SK-N-SH (cell line): ENCODE results near the gene CNN2.

ENCODE experiments used
- EP300 ChIP-seq, 2 experiments: IDR thresholded peaks; 2 replicates each; pipeline versions ENCODE4 v1.4.0 to v1.6.1; 2012; ENCODE audit warnings: borderline replicate concordance in 1 of 2, low read depth in 1 of 2, low read length in 1 of 2
- EZH2phosphoT487 ChIP-seq: fragments of 200-600 bp; sonication (generic); IDR thresholded peaks from 2 replicates; pipeline ENCODE4 v1.6.1; 2017; ENCODE audit warnings: low read depth, mixed run types, mild to moderate bottlenecking, antibody characterized with exemption, moderate library complexity, borderline replicate concordance
- FOSL2 ChIP-seq: IDR thresholded peaks from 2 replicates; pipeline ENCODE4 v1.4.0; 2012; ENCODE audit warnings: low read depth, mild to moderate bottlenecking, moderate library complexity, borderline replicate concordance
- FOXM1 ChIP-seq: IDR thresholded peaks from 2 replicates; pipeline ENCODE4 v1.4.0; 2012; ENCODE audit warnings: low read depth, mild to moderate bottlenecking
- GABPA ChIP-seq: IDR thresholded peaks from 2 replicates; pipeline ENCODE4 v1.4.0; 2012; ENCODE audit warnings: low read depth, mild to moderate bottlenecking
- MEF2A ChIP-seq: IDR thresholded peaks from 2 replicates; pipeline ENCODE4 v1.4.0; 2012; ENCODE audit warnings: low read depth, borderline replicate concordance
- MXI1 ChIP-seq: IDR thresholded peaks from 2 replicates; pipeline ENCODE4 v1.6.1; 2012; ENCODE audit warnings: mild to moderate bottlenecking, low read depth, low read length, improper control_type of control experiment
- RCOR1 ChIP-seq: fragments of 150-350 bp; IDR thresholded peaks from 2 replicates; pipeline ENCODE4 v1.6.1; 2017; ENCODE audit warnings: antibody characterized with exemption, low read length
- TEAD4 ChIP-seq: IDR thresholded peaks from 2 replicates; pipeline ENCODE4 v1.4.0; 2012; ENCODE audit warnings: mild to moderate bottlenecking, borderline replicate concordance; ENCODE audit not compliant: insufficient read depth
- TF ChIP-seq, protein P1 (sequence below): IDR thresholded peaks from 2 replicates; pipeline ENCODE4 v1.4.0; 2012; ENCODE audit warnings: low read depth
- TF ChIP-seq, protein P2 (sequence below): fragments of 150-350 bp; IDR thresholded peaks from 2 replicates; pipeline ENCODE4 v1.6.1; 2017; ENCODE audit warnings: antibody characterized with exemption, low read length, low read depth, borderline replicate concordance
- TF ChIP-seq, protein P3 (sequence below): fragments of 200-600 bp; sonication (generic); IDR thresholded peaks from 2 replicates; pipeline ENCODE4 v1.6.1; 2017; ENCODE audit warnings: antibody characterized with exemption, mild to moderate bottlenecking, moderate library complexity

DNA sequence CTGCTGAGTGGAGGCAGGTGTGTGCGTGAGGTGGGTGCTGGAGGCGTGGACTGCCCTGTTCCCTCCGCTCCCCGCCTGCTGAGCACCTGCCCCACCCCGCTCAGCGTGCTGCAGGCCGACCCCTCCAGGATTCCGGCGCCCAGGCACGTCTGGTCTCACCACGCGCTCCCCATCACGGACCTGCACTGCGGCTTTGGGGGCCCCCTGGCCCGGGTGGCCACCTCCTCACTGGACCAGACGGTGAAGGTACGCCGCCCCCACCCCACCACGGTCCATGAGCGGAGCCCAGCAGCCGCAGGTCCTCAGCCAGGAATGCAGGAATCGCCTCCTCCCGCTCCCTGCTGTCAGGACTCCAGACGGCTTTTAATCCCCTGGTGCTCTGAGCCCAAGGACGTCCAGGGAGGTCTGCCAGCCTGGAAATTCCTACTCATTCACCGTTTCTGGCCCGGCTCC is 36.3 kb upstream of the CNN2 start:
- TF ChIP-seq, protein P1, sequence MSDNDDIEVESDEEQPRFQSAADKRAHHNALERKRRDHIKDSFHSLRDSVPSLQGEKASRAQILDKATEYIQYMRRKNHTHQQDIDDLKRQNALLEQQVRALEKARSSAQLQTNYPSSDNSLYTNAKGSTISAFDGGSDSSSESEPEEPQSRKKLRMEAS: no peak
- TF ChIP-seq EZH2phosphoT487: no peak
- TF ChIP-seq, protein P2, sequence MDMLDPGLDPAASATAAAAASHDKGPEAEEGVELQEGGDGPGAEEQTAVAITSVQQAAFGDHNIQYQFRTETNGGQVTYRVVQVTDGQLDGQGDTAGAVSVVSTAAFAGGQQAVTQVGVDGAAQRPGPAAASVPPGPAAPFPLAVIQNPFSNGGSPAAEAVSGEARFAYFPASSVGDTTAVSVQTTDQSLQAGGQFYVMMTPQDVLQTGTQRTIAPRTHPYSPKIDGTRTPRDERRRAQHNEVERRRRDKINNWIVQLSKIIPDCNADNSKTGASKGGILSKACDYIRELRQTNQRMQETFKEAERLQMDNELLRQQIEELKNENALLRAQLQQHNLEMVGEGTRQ: no peak
- no peak for TF ChIP-seq FOSL2
- TF ChIP-seq, protein P3, sequence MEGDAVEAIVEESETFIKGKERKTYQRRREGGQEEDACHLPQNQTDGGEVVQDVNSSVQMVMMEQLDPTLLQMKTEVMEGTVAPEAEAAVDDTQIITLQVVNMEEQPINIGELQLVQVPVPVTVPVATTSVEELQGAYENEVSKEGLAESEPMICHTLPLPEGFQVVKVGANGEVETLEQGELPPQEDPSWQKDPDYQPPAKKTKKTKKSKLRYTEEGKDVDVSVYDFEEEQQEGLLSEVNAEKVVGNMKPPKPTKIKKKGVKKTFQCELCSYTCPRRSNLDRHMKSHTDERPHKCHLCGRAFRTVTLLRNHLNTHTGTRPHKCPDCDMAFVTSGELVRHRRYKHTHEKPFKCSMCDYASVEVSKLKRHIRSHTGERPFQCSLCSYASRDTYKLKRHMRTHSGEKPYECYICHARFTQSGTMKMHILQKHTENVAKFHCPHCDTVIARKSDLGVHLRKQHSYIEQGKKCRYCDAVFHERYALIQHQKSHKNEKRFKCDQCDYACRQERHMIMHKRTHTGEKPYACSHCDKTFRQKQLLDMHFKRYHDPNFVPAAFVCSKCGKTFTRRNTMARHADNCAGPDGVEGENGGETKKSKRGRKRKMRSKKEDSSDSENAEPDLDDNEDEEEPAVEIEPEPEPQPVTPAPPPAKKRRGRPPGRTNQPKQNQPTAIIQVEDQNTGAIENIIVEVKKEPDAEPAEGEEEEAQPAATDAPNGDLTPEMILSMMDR: no peak
- TF ChIP-seq GABPA: no peak
- TF ChIP-seq FOXM1: no peak
- TF ChIP-seq MXI1: no peak
- no peak for TF ChIP-seq MEF2A
- TF ChIP-seq RCOR1: no peak
- no peak for TF ChIP-seq TEAD4
- TF ChIP-seq EP300 (IDR thresholded peaks at IDR 0.05; ENCODE audit: borderline replicate concordance in 1 of 2, low read depth in 1 of 2, low read length in 1 of 2): no peak
